Tibial nerve (tissue), 3 donors: ENCODE measurements around the gene ERVH48-1.
A peak's percentile ranks its signal among the peaks of the same experiment; 100 is the strongest.

Experiments
- POLR2A ChIP-seq, 2 donors: fragments of 450-650 bp; IDR thresholded peaks; one replicate each; pipeline ENCODE4 v1.6.1; 2017; ENCODE audit warnings: antibody characterized with exemption in 2 of 2, mild to moderate bottlenecking in 2 of 2, moderate library complexity in 2 of 2
- TF ChIP-seq, protein P1 (sequence below), 5 experiments: fragments of 200-600 bp in 3 of 5; fragments of 450-650 bp in 2 of 5; sonication (generic) in 3 of 5; IDR thresholded peaks; one replicate each; pipeline ENCODE4 v1.5.1; 2016 to 2019; ENCODE audit warnings: antibody characterized with exemption in 5 of 5, mild to moderate bottlenecking in 3 of 5, moderate library complexity in 2 of 5

DNA sequence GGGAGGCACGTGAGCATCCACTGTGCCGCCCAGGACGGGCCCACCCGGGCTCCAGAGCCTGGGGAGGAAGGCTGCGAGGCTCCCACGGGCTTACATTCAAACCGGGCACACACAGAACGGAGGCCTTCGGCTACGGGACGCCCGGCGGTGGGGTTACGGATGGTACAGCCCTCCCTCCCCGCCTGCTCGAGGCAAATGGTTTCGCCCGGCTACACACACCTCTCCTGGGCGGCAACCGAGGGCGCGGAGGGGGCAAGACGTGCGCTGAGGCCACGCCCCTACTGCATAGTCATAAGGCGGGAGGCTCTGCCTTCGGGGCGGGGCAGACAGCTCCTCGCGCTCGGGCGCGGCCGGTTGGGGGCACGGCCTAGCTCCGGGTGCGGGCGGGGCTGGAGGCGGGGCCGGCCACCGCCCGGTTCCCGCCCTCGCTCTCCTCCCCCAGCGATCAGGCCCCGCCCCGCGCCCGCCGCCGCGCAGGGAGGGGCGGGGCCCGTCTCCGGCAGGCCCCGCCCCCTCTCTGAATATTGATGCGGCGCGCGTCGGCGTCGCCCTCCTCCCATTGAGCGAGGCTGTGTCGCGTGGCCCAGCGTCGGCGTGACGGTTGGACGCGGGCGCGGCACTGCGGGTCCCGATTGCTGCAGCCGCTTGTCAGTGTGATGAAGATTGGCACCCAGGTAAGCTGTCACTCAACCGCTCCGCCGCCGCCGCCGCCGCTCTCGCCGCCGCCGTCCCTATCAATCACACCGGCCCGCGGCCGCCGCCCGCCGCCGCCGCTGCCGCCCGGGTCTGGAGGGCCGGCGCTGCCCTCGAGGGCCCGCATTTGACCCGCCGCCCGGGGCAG lies 48.8 kb upstream of the ERVH48-1 start, which contains the start of gene PKNOX1:
- peak; percentile 68 to 82 for TF ChIP-seq POLR2A (IDR thresholded peaks at IDR 0.05)
- TF ChIP-seq, protein P1, sequence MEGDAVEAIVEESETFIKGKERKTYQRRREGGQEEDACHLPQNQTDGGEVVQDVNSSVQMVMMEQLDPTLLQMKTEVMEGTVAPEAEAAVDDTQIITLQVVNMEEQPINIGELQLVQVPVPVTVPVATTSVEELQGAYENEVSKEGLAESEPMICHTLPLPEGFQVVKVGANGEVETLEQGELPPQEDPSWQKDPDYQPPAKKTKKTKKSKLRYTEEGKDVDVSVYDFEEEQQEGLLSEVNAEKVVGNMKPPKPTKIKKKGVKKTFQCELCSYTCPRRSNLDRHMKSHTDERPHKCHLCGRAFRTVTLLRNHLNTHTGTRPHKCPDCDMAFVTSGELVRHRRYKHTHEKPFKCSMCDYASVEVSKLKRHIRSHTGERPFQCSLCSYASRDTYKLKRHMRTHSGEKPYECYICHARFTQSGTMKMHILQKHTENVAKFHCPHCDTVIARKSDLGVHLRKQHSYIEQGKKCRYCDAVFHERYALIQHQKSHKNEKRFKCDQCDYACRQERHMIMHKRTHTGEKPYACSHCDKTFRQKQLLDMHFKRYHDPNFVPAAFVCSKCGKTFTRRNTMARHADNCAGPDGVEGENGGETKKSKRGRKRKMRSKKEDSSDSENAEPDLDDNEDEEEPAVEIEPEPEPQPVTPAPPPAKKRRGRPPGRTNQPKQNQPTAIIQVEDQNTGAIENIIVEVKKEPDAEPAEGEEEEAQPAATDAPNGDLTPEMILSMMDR (IDR thresholded peaks at IDR 0.05): peak in 2 of 5 experiments; percentile 42 to 62
